ENCODE measurements around the gene RPS6KA2. TPM values are rescaled to one million over a fixed set of nuclear protein-coding genes. Genes with fewer than 3 reads are reported as not detected.
A peak's percentile ranks its signal among the peaks of the same experiment; 100 is the strongest.

RPS6KA2 gene
- polyA plus RNA-seq, 6 donors from 2014 or later = 2.1 to 5.4 (median 4.6) TPM

- Mint-ChIP-seq H3K9me3 (peaks cover 0 to 2% (median 0%) of the 10 kb centered on the region in 7 donors), H3K27ac (no peak overlapping the region), H3K4me1 (peaks cover 0 to 9% (median 0%) of the 10 kb centered on the region in 3 donors), H3K36me3 (peaks cover 11 to 19% of the 10 kb centered on the region in 2 donors), H3K27me3 (peaks cover 20 to 26% (median 25%) of the 10 kb centered on the region in 3 donors), H3K4me3 (no peak overlapping the region)
- ATAC-seq (ENCODE audit: low read depth in 2 of 2) = no peak
- DNase-seq = no peak
Observed at GRCh38 chr6:166434336-166434735, 192.7 kb downstream of the RPS6KA2 start.

GRCh38 chr6:166433096-166433495 lies 194.0 kb downstream of the RPS6KA2 start:
- peaks cover 0 to 9% (median 0%) of the 10 kb centered on the region in 3 donors for H3K4me1 Mint-ChIP-seq
- H3K36me3 Mint-ChIP-seq = peaks cover 7 to 14% of the 10 kb centered on the region in 2 donors
- DNase-seq = no peak
- H3K4me3 Mint-ChIP-seq = no peak overlapping the region
- ATAC-seq (ENCODE audit: low read depth in 2 of 2) = no peak
- H3K27me3 Mint-ChIP-seq = peaks cover 14 to 19% (median 15%) of the 10 kb centered on the region in 3 donors
- peaks cover 0 to 9% (median 0%) of the 10 kb centered on the region in 7 donors for H3K9me3 Mint-ChIP-seq
- H3K27ac Mint-ChIP-seq = no peak overlapping the region

GRCh38 chr6:166430269-166430668 lies 196.8 kb downstream of the RPS6KA2 start:
- ATAC-seq (ENCODE audit: low read depth in 2 of 2) (no peak), DNase-seq (no peak)
- H3K4me1 Mint-ChIP-seq = no peaks in the 10 kb centered on the region
- H3K4me3 Mint-ChIP-seq = no peak overlapping the region
- H3K36me3 Mint-ChIP-seq = peaks cover 0 to 4% of the 10 kb centered on the region in 2 donors
- H3K9me3 Mint-ChIP-seq = peaks cover 0 to 9% (median 0%) of the 10 kb centered on the region in 7 donors
- H3K27me3 Mint-ChIP-seq = peaks cover 0 to 1% (median 0%) of the 10 kb centered on the region in 3 donors
- peak overlapping the region in 1 of 6 donors; percentile 85 for H3K27ac Mint-ChIP-seq

- no peak overlapping the region for H3K4me3 Mint-ChIP-seq
- DNase-seq (no peak), ATAC-seq (ENCODE audit: low read depth in 2 of 2) (no peak)
- H3K9me3 Mint-ChIP-seq = peaks cover 0 to 7% (median 0%) of the 10 kb centered on the region in 7 donors
- H3K4me1 Mint-ChIP-seq = no peaks in the 10 kb centered on the region
- no peaks in the 10 kb centered on the region for H3K27me3 Mint-ChIP-seq
- H3K27ac Mint-ChIP-seq = peak overlapping the region in 2 of 6 donors; percentile 62 to 67
- peaks cover 0 to 9% of the 10 kb centered on the region in 2 donors for H3K36me3 Mint-ChIP-seq
Observed at GRCh38 chr6:166424431-166424830, 202.6 kb downstream of the RPS6KA2 start.

GRCh38 chr6:166423781-166424180 lies 203.3 kb downstream of the RPS6KA2 start:
- peaks cover 0 to 4% (median 0%) of the 10 kb centered on the region in 7 donors for H3K9me3 Mint-ChIP-seq
- no peaks in the 10 kb centered on the region for H3K27me3 Mint-ChIP-seq
- H3K4me3 Mint-ChIP-seq = no peak overlapping the region
- no peak for DNase-seq
- H3K27ac Mint-ChIP-seq = no peak overlapping the region
- no peaks in the 10 kb centered on the region for H3K4me1 Mint-ChIP-seq
- ATAC-seq (ENCODE audit: low read depth in 2 of 2) = no peak
- peaks cover 0 to 9% of the 10 kb centered on the region in 2 donors for H3K36me3 Mint-ChIP-seq

GRCh38 chr6:166423051-166423745 lies 203.9 kb downstream of the RPS6KA2 start:
- Mint-ChIP-seq H3K4me1 (no peaks in the 10 kb centered on the region), H3K4me3 (no peak overlapping the region), H3K9me3 (no peaks in the 10 kb centered on the region), H3K27ac (no peak overlapping the region), H3K36me3 (peaks cover 0 to 9% of the 10 kb centered on the region in 2 donors), H3K27me3 (no peaks in the 10 kb centered on the region)
- no peak for DNase-seq
- ATAC-seq (ENCODE audit: low read depth in 2 of 2) = no peak

GRCh38 chr6:166422201-166422940 lies 204.7 kb downstream of the RPS6KA2 start:
- no peak for DNase-seq
- peak overlapping the region in 2 of 6 donors; percentile 9 to 67 for H3K27ac Mint-ChIP-seq
- H3K9me3 Mint-ChIP-seq = no peaks in the 10 kb centered on the region
- ATAC-seq (ENCODE audit: low read depth in 2 of 2) = no peak
- peaks cover 0 to 9% of the 10 kb centered on the region in 2 donors for H3K36me3 Mint-ChIP-seq
- H3K4me3 Mint-ChIP-seq = no peak overlapping the region
- no peaks in the 10 kb centered on the region for H3K27me3 Mint-ChIP-seq
- no peaks in the 10 kb centered on the region for H3K4me1 Mint-ChIP-seq

- Mint-ChIP-seq H3K27me3 (no peaks in the 10 kb centered on the region), H3K4me3 (no peak overlapping the region), H3K36me3 (peaks cover 9 to 17% of the 10 kb centered on the region in 2 donors), H3K4me1 (peaks cover 0 to 11% (median 0%) of the 10 kb centered on the region in 3 donors), H3K27ac (peak overlapping the region in 1 of 6 donors; percentile 33), H3K9me3 (peaks cover 0 to 13% (median 3%) of the 10 kb centered on the region in 7 donors)
- ATAC-seq (ENCODE audit: low read depth in 2 of 2) (no peak), DNase-seq (no peak)
Observed at GRCh38 chr6:166420351-166420750, 206.7 kb downstream of the RPS6KA2 start.

GRCh38 chr6:166419717-166420116 lies 207.3 kb downstream of the RPS6KA2 start:
- peaks cover 9 to 17% of the 10 kb centered on the region in 2 donors for H3K36me3 Mint-ChIP-seq
- peak overlapping the region in 1 of 6 donors; percentile 80 for H3K27ac Mint-ChIP-seq
- no peak for DNase-seq
- H3K27me3 Mint-ChIP-seq = no peaks in the 10 kb centered on the region
- peaks cover 0 to 11% (median 0%) of the 10 kb centered on the region in 3 donors for H3K4me1 Mint-ChIP-seq
- H3K4me3 Mint-ChIP-seq = no peak overlapping the region
- H3K9me3 Mint-ChIP-seq = peaks cover 0 to 13% (median 3%) of the 10 kb centered on the region in 7 donors
- no peak for ATAC-seq (ENCODE audit: low read depth in 2 of 2)

- no peak for DNase-seq
- Mint-ChIP-seq H3K27me3 (no peaks in the 10 kb centered on the region), H3K9me3 (peaks cover 0 to 13% (median 3%) of the 10 kb centered on the region in 7 donors)
Observed at GRCh38 chr6:166419286-166419685, 207.8 kb downstream of the RPS6KA2 start.

GRCh38 chr6:166418691-166419143 lies 208.3 kb downstream of the RPS6KA2 start:
- peaks cover 9 to 17% of the 10 kb centered on the region in 2 donors for H3K36me3 Mint-ChIP-seq
- H3K4me3 Mint-ChIP-seq = no peak overlapping the region
- ATAC-seq (ENCODE audit: low read depth in 2 of 2) (no peak), DNase-seq (no peak)
- H3K27ac Mint-ChIP-seq = no peak overlapping the region
- no peaks in the 10 kb centered on the region for H3K27me3 Mint-ChIP-seq
- H3K4me1 Mint-ChIP-seq = peaks cover 0 to 11% (median 0%) of the 10 kb centered on the region in 3 donors
- H3K9me3 Mint-ChIP-seq = peaks cover 0 to 13% (median 3%) of the 10 kb centered on the region in 7 donors

More at GRCh38 chr6:166419286-166419685, 207.8 kb downstream of the RPS6KA2 start:
- ATAC-seq (ENCODE audit: low read depth in 2 of 2) = no peak
- no peak overlapping the region for H3K4me3 Mint-ChIP-seq
- H3K36me3 Mint-ChIP-seq = peaks cover 9 to 17% of the 10 kb centered on the region in 2 donors
- H3K4me1 Mint-ChIP-seq = peaks cover 0 to 11% (median 0%) of the 10 kb centered on the region in 3 donors
- peak overlapping the region in 1 of 6 donors; percentile 80 for H3K27ac Mint-ChIP-seq

GRCh38 chr6:166417285-166417691 lies 209.8 kb downstream of the RPS6KA2 start:
- peaks cover 0 to 11% (median 0%) of the 10 kb centered on the region in 3 donors for H3K4me1 Mint-ChIP-seq
- H3K36me3 Mint-ChIP-seq = peaks cover 9 to 17% of the 10 kb centered on the region in 2 donors
- DNase-seq (no peak), ATAC-seq (ENCODE audit: low read depth in 2 of 2) (no peak)
- H3K9me3 Mint-ChIP-seq = peaks cover 0 to 13% (median 3%) of the 10 kb centered on the region in 7 donors
- no peaks in the 10 kb centered on the region for H3K27me3 Mint-ChIP-seq
- H3K4me3 Mint-ChIP-seq = no peak overlapping the region
- H3K27ac Mint-ChIP-seq = no peak overlapping the region

- no peaks in the 10 kb centered on the region for H3K27me3 Mint-ChIP-seq
- peaks cover 0 to 13% (median 3%) of the 10 kb centered on the region in 7 donors for H3K9me3 Mint-ChIP-seq
- peak overlapping the region in 2 of 6 donors; percentile 2 to 12 for H3K27ac Mint-ChIP-seq
- H3K4me3 Mint-ChIP-seq = no peak overlapping the region
- peaks cover 6 to 17% of the 10 kb centered on the region in 2 donors for H3K36me3 Mint-ChIP-seq
- H3K4me1 Mint-ChIP-seq = peaks cover 0 to 11% (median 0%) of the 10 kb centered on the region in 3 donors
- ATAC-seq (ENCODE audit: low read depth in 2 of 2) (no peak), DNase-seq (no peak)
Observed at GRCh38 chr6:166415833-166416347, 211.2 kb downstream of the RPS6KA2 start.

Data from naive B cell (primary cell).